Suppressor macrophage treated with lipopolysaccharide for 1 hour (primary cell): Measurements from ENCODE around the gene CACNG4.
"Not testable (repeated sequence)": the region's sequence is repeated elsewhere in the genome, so short reads cannot be mapped to it uniquely, and the experiment has no call there.

Experiments used
- DNase-seq, 3 donors: peaks; one replicate each; pipeline ENCODE4 v3.0.0-alpha.2; 2020 to 2022

The CACNG4 gene

DNA sequence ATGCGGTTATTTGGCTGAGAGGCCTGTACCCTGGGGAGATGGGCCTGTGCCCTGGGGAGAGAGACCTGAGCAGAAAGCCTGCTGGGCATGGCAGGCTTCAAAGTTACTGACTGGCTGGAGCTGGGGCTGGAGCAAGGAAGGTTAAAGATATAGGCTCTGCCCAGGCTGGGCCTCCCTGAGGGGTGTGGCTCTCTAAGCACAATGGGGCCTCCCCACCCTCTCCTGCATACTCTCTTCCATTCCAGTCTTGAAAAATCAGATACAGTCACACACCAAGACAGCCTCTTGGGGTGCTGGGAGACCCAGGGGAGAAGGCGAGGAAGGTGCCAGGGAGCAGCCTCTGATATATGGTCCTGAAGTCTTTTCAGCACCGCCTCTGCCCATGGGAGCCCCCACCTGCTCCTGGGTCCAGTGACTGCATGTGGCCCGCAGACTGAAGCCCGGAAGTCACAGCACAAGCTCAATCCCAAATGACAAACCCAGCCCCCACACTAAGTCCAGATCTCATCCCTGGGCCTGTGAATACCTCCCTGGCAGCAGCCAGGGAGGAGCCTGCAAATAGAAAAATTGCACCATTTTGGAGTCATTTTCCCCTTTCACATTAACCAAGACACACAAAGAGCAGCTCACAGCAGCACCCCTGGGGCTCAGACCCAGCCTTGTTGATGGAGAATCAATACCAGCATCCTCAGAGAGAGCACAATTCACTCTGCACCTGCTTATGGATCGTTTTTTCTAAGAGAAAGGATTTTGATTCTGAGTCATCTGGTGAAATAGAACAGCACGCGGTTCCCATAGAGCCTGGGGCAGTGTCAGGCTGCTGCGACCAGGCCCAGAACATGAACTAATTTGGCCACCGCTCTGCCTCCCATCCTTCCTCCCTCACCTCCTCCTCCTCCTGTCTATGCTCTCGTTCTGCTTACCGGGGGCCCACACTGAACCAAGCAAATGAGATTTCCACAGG lies 54.2 kb downstream of the CACNG4 start:
- DNase-seq, result no peak

DNA sequence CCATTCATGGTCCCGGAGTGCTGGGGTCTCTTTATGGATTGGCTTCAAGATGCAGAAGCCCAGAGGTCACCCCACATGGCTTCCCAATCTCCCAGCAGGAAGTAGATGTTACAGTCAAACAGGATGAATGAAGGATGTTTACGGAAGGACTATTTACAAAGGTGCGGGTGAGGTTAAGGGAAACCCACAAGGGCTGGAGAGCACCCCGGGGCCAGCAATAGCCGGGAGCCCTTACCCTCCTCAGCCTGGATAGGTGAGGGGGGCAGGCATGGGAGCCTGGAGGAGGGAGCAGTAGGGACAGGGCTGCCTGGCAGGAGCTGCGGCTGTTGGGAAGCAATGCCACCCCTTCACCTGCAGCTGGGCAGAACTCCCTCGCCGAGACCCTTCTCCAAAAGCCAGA lies 55.3 kb downstream of the CACNG4 start:
- DNase-seq, result no peak

DNA sequence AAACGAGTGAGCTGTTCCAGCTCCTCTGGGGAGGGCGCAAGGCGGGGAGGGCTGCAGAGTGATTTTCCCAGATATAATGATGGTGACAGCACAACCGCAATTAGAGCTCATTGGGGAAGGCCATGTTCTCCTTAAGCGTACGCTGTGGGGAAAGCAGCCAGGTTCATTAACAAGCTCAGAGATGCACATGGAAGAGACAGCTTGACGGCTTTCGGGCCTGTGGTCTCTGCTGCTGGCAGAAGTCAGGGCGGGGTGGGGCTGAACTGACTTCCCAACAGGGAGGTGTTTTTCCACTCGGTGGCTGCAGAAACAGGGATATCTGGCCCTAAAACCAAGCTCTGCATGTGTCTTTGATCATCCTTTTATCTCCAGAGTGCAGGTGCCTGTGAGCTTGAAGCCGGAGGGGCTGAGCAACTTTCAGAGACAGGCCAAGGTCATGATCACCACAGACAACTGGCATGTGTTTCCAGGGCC lies 55.8 kb downstream of the CACNG4 start:
- DNase-seq, result no peak

GRCh38 chr17:67021196-67021595 lies 56.7 kb downstream of the CACNG4 start:
- DNase-seq, result peak in 2 of 3 donors; percentile 23 to 24

GRCh38 chr17:67021743-67022450 lies 57.4 kb downstream of the CACNG4 start:
- DNase-seq, result no peak

DNA sequence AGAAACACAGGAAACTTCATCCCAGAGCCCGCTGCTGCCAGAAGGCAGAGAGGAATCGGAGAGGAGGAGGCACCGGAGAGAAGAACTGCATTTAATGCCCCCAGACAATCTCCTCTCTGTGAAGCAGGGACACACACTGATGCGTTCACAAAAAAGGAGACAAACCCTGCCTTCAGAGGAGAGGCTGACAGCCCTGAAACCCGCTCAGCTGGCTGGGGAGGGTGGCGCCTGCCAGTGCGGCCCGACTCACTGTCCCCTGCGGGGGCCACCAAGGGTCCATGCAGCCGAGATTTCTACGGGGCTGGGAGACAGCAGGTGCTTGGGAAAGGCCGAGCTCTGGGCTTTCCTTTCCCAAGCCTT lies 57.9 kb downstream of the CACNG4 start:
- DNase-seq, result no peak

DNA sequence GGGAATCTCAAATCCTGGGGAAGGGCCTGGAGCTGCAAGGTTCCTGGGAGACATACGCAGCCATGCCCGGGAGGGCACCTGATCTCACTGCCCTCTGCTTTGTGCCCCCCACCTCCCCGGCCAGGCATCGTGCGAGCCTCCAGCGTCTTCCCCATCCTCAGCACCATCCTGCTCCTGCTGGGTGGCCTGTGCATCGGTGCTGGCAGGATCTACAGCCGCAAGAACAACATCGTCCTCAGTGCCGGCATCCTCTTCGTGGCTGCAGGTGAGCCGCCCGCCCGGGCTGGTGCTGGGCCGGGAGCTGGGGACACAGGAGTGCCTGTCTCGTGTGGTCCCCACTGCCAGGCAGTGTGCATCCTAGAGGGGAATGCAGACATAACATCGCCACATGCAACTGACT lies 60.2 kb downstream of the CACNG4 start:
- no peak for DNase-seq

DNA sequence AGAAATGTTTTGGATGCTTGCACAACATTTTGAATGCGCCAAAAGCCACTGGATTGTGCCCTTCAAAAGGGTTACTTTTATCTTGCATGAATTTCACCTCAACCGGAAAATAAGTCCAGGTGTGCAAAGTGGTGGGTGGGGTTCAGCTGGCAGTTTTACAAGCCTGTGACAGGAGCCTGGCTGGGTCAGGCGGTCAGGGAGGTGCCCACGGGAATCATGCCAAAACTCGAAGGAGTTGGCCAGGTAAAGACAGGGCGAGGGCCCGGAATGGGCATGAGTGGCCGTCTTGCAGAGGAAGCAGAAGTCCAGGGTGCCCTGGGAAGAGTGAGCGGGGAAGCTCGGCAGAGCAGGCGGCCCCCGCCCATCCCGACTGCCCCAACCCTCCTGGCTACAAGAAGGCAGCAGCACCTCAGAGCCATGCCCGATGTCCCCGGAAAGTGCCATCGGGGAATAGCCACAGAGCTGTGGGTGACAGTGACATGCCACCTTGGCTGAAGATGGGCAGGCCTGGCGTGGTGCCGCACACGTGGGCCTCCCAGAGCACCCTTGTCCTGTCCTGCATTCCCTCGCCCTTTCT lies 60.8 kb downstream of the CACNG4 start:
- DNase-seq, result no peak

- DNase-seq, result no peak
Observed at GRCh38 chr17:67026341-67026740, 61.8 kb downstream of the CACNG4 start.

GRCh38 chr17:67027031-67027628 lies 62.6 kb downstream of the CACNG4 start:
- no peak for DNase-seq

DNA sequence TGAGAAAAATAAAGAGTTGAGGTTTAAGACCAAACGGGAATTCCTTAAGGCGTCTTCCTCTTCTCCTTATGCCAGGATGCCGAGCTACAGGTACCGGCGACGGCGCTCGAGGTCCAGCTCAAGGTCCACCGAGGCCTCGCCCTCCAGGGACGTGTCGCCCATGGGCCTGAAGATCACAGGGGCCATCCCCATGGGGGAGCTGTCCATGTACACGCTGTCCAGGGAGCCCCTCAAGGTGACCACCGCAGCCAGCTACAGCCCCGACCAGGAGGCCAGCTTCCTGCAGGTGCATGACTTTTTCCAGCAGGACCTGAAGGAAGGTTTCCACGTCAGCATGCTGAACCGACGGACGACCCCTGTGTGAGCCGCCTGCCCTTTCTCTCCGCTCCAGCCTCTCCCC lies 66.1 kb downstream of the CACNG4 start:
- no peak for DNase-seq

DNA sequence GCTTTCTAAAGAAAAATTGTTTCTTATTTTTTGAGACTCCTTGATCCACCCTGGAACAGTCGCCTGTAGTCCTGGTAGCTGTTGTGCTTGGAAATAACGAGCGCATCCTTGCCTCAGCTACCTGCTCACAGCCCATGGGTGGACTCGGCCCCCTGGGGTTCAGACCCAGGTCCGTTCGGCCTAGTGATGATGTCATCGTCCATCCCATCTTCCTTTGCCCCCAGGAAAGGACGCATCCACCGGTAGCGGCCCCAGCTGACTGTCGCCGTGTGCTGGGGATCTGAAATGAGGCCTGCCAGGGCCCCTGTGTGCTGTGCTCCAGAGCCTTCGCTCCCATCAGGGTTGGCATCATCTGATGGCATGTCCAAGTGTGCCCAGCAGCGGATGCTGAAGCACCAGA lies 67.9 kb downstream of the CACNG4 start:
- DNase-seq, result no peak

GRCh38 chr17:67032985-67033384 lies 68.5 kb downstream of the CACNG4 start:
- DNase-seq, result no peak

GRCh38 chr17:67033613-67034012 lies 69.1 kb downstream of the CACNG4 start:
- DNase-seq, result no peak

- DNase-seq, result no peak
Observed at GRCh38 chr17:67035131-67036083, 70.9 kb downstream of the CACNG4 start.

DNA sequence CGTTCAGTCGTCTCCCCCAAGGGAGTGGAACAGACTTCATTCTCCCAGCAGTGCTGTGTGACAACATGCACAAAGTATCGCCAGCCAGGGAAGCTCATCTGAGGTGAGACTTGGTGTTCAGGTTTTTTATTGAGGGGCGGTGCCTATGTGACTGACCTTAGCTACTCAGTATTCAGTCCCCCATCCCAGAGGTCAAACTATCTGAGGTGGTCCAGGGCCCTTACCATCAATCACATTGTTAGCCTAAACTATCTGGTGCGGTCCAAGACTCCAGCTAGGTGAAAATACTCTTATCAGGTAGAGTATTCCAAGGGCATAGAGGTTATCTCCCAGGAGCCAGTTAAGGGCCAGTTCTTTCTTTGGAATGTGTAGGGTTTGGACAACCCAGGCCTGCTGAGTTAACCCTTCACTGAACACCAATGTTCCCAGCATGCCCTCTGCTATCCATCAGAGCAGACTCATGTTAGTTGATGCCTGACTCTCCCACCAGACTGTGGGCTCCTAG lies 74.4 kb downstream of the CACNG4 start:
- no peak for DNase-seq

DNA sequence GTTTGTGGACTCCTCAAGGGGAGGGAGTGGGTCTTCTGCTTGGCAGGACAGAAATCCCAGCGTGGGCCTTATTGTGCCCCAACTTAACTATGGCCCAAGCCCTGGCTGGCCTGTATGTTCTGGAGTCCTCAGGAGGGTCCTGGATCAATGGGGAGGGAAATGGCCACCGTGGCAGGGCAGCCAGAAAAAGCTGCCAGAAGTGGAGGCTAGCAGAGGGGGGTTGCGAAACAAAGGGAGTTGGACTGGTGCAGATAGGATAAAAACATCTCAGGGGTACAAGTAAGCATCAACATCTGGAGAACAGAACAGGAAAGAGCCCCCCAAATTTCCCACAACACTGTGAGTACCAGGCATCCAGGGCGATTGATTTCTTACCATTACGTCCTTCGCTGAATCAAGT lies 76.1 kb downstream of the CACNG4 start:
- no peak for DNase-seq

DNA sequence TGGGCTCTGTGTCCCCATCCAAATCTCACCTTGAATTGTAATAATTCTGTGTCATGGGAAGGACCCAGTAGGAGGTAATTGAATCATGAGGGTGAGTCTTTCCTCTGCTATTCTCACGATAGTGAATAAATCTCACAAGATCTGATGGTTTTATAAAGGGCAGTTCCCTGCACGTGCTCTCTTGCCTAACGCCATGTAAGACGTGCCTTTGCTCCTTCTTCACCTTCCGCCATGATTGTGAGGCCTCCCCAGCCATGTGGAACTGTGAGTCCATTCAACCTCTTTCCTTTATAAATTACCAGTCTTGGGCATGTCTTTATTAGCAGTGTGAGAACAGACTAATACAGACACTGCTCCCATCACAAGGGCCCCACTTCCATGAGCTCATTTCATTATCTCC lies 76.6 kb downstream of the CACNG4 start:
- not testable (repeated sequence) for DNase-seq

GRCh38 chr17:67041531-67041930 lies 77.0 kb downstream of the CACNG4 start:
- DNase-seq, result no peak

DNA sequence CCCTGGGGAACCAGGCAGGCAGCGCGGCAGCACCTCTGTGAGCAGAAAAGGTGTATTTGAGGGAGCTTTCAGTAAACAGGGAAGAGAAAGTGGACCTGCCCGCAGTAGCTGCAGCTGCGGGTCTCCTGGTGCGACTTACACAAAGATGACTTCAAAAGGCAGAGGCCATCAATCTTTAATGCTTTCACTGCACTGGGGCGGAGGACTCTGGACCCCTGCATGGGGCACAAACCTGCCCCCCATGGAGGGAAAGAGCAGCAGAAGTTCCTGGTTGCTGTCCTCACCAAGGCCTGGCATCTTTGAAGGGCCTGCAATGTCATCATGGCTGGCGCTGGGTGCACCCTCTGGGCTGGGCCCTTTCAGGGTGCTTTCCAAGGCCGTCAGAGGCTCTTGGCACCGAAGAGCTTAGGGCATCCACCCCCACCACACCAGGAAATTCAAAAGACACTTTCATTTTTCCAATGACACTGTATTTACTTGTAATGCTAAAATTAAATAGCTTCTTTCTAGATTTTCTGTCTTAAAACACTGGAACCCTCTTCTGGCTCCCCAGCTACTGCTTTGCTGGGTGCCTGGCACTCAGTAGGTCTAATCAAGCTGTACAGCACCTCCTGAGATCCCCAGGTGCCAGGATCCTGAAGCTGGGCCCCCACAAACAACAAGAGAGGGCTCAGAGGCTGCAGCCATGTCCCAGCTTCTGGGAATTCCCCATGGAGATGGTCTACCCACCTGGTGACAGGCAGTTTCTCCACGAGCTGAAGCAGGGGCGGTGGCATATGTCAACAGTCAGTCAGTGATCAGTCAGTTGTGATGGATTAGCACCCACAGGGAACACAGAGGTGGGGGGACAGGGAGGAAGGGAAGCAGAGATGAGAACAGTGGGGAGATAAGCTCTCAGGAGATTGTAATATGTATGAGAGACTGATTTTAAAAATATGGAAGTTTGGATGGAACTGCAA lies 77.7 kb downstream of the CACNG4 start:
- peak; percentile 2 to 35 (median 24) for DNase-seq

- DNase-seq, result no peak
Observed at GRCh38 chr17:67043283-67043682, 78.8 kb downstream of the CACNG4 start.
